Measurements from ENCODE around the gene CTTNBP2NL. TPM values are rescaled to one million over a fixed set of nuclear protein-coding genes. Genes with fewer than 3 reads are reported as not detected.

The CTTNBP2NL gene
- total RNA-seq, 1 donor from 2014 or later = 47.4 TPM

DNA sequence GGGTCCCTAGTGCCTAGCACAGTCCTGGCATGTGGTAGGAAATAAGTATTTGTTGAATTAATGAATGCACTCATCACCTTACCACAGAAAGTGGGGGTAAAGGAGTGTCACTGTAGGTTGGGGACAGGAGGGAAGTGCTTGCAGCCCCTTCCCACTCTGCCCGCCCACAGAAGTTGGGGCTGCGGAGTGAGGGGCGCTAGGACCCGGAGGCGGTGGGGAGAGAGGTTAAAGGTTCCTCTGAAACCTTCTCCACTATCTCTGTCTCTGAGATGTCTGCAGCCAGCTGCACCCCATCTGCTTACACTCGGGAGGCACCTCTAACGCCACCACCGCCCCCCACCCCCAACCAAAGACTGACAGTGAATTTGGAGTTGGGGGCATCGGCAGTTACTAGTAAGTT lies 111.3 kb downstream of the CTTNBP2NL start:
- no peak for DNase-seq (ENCODE audit: low spot score)

- DNase-seq (ENCODE audit: low spot score) = no peak
Measured at GRCh38 chr1:112507921-112508277, 111.9 kb downstream of the CTTNBP2NL start.

DNA sequence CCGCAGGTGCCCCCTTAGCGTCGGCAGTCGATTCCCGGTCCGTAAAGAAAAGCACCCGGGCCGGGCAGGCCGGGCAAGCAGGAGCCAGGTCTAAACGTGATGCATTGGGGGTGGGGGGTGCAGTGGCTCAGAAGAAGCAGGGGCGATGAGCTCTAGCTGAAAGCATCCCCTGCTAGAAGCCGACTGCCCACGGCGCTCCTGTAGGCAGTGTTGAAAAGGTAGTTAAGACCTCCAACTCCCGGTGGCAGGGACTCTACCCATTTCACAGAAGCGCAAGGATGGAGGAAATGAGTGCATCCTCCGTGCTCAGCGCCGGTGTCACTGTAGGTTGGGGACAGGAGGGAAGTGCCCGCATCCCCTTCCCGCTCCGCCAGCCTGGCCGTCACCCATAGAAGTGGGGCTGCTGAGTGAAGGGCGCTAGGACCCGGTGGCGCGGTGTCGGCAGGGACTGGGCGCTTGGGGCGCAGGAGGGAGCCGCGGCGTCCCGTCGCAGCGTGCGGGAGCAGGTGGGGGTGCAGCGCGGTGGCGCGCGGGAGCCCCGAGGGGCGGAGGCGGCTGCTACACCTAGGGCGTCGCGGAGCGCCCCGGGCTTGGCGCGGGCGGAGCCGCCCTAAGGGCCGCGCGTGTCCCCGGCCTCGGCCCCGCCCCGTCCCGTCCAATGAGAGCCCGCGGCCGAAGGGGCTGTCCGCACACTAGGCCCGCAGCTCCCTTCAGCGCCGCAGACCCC lies 112.4 kb downstream of the CTTNBP2NL start, which contains the start of gene WNT2B:
TSS of gene WNT2B (plus strand) at position 688 of the 727 bp plus-strand sequence. CDS start 298 bp downstream, outside the sequence.
- DNase-seq (ENCODE audit: low spot score) = peak; percentile 44

DNA sequence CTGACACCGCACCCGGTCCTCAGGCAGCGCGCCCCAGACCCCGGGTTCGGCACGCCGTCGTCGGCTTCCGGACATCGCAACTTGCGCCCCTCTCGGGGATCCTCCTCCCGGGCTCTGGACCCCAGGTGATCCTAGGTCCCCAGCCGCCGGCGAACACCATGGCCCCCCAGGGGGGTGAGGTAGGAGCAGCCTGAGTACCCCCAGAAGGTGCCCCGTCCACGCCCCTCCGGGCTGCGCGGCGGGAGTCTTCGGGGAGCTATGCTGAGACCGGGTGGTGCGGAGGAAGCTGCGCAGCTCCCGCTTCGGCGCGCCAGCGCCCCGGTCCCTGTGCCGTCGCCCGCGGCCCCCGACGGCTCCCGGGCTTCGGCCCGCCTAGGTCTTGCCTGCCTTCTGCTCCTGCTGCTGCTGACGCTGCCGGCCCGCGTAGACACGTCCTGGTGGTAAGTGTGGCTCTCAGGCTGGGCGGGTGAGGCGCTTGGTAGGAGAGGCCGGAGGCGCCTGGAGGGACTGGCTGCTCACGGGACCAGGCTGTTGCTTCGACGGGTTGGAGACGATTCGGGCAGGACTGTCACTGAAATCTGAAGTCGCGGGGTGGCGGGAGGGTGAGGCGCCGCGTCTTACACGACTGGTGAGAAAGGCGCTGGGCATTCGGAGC lies 113.1 kb downstream of the CTTNBP2NL start:
- peak; percentile 44 for DNase-seq (ENCODE audit: low spot score)

GRCh38 chr1:112509660-112510178 lies 113.7 kb downstream of the CTTNBP2NL start:
- no peak for DNase-seq (ENCODE audit: low spot score)

DNA sequence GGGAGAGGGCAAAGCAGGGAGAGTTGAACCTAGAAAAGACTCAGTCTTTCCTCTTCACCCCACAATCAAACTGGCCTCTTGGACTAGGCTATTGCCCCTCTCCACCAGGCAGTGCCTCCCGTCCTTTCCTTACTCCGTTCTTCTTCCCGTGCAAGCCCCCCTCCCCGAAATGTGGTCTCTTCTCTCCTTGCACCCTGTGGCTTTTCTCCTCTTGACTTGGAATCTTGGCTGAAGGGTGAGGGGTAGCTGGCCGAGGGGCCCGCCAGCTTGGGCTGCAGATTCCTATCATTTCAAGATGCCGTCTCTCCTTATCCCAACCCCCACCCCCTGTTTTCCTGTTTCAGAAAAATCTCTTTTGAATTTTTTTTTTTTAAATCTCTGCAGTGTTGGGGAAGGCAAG lies 114.3 kb downstream of the CTTNBP2NL start:
- DNase-seq (ENCODE audit: low spot score) = no peak

Other genes with a start within 250 kb of the CTTNBP2NL start
- 5.6 TPM for gene WNT2B, start 112.8 kb downstream of the CTTNBP2NL start, total RNA-seq
- gene ST7L, start 222.9 kb downstream of the CTTNBP2NL start, total RNA-seq = 33.3 TPM
- gene CAPZA1, start 223.6 kb downstream of the CTTNBP2NL start, total RNA-seq = 146 TPM